GM12873 (cell line): ENCODE data around the gene PTPRCAP.

Experiments
- CTCF ChIP-seq: IDR thresholded peaks from 2 replicates; pipeline ENCODE4 v1.5.1; 2012; ENCODE audit warnings: low read depth, mild to moderate bottlenecking, moderate library complexity, low read length, control low read depth; ENCODE audit not compliant: insufficient read depth; ENCODE audit errors: missing control alignments

Gene PTPRCAP

GRCh38 chr11:67435031-67435726 is 2.3 kb downstream of the PTPRCAP start:
- no peak for TF ChIP-seq CTCF

GRCh38 chr11:67434395-67434881 is 3.0 kb downstream of the PTPRCAP start:
- no peak for TF ChIP-seq CTCF

- no peak for TF ChIP-seq CTCF
Observed at GRCh38 chr11:67433536-67434394, 3.7 kb downstream of the PTPRCAP start.

GRCh38 chr11:67432655-67433349 is 4.7 kb downstream of the PTPRCAP start:
- no peak for TF ChIP-seq CTCF

- no peak for TF ChIP-seq CTCF
Observed at GRCh38 chr11:67431346-67432249, 5.9 kb downstream of the PTPRCAP start.

GRCh38 chr11:67429722-67430121 is 7.8 kb downstream of the PTPRCAP start:
- no peak for TF ChIP-seq CTCF
